Endothelial cell of umbilical vein (primary cell): ENCODE data around the gene APBB1.

Experiments
- CTCF ChIP-seq, 2 donors: IDR thresholded peaks; 1 replicate in 1 of 2; 2 replicates in 1 of 2; pipeline ENCODE4 v1.5.1; 2011; ENCODE audit warnings: low read length in 2 of 2, mild to moderate bottlenecking in 2 of 2, moderate library complexity in 2 of 2, control low read depth in 1 of 2, inconsistent platforms in 1 of 2, low read depth in 1 of 2; ENCODE audit not compliant: insufficient read depth in 1 of 2; ENCODE audit errors: extremely low read depth in 1 of 2
- MAX ChIP-seq: IDR thresholded peaks from 2 replicates; pipeline ENCODE4 v1.6.1; 2011; ENCODE audit not compliant: insufficient read depth, insufficient read length
- MYC ChIP-seq: IDR thresholded peaks from one replicate; pipeline ENCODE4 v1.6.1; 2011; ENCODE audit warnings: mild to moderate bottlenecking, low read depth, low read length
- POLR2A ChIP-seq: IDR thresholded peaks from 2 replicates; pipeline ENCODE4 v1.6.1; 2012; ENCODE audit warnings: low read depth, mild to moderate bottlenecking, control low read depth, low read length
- POLR2AphosphoS5 ChIP-seq: IDR thresholded peaks from 2 replicates; pipeline ENCODE4 v1.6.1; 2012; ENCODE audit warnings: low read depth, mild to moderate bottlenecking, control low read depth, low read length, moderate library complexity; ENCODE audit not compliant: insufficient read depth

- TF ChIP-seq POLR2A (no peak), CTCF (IDR thresholded peaks at IDR 0.05; ENCODE audit: extremely low read depth in 1 of 2, insufficient read depth in 1 of 2, low read depth in 1 of 2, low read length in 2 of 2) (no peak), MAX (no peak), POLR2AphosphoS5 (no peak), MYC (no peak)
Measured at GRCh38 chr11:6457581-6458320, 38.9 kb upstream of the APBB1 start.
